Activated naive CD4-positive, alpha-beta T cell treated with anti-CD3 and anti-CD28 coated beads for 36 hours (primary cell): ENCODE measurements around the gene YY1AP1. TPM values are rescaled to one million over a fixed set of nuclear protein-coding genes. Genes with fewer than 3 reads are reported as not detected.
"Not testable (repeated sequence)": the region's sequence is repeated elsewhere in the genome, so short reads cannot be mapped to it uniquely, and the experiment has no call there.

ENCODE experiments used
- CTCF ChIA-PET: fragments of 350-600 bp; sonication (Branson Sonifier 250); formaldehyde crosslinking; loops from one replicate; lab custom pipeline; 2021; ENCODE audit warnings: antibody characterized with exemption; lab: Charles Lee
- DNase-seq: peaks from one replicate; pipeline ENCODE4 v3.0.0-alpha.2; 2020
- H3K27ac Mint-ChIP-seq: one replicate; pipeline ENCODE4 v1.8.0; 2021; ENCODE audit warnings: mild to moderate bottlenecking, mixed read lengths
- H3K27me3 Mint-ChIP-seq: one replicate; pipeline ENCODE4 v1.8.0; 2021; ENCODE audit warnings: low read depth, mixed read lengths
- H3K36me3 Mint-ChIP-seq: one replicate; pipeline ENCODE4 v1.8.0; 2021; ENCODE audit warnings: low read depth, mixed read lengths
- H3K4me1 Mint-ChIP-seq: one replicate; pipeline ENCODE4 v1.8.0; 2021; ENCODE audit warnings: low read depth, mixed read lengths
- H3K4me3 Mint-ChIP-seq: one replicate; pipeline ENCODE4 v1.8.0; 2021; ENCODE audit warnings: mild to moderate bottlenecking, moderate library complexity, mixed read lengths
- H3K9me3 Mint-ChIP-seq: one replicate; pipeline ENCODE4 v1.8.0; 2021; ENCODE audit warnings: mixed read lengths
- intact Hi-C: fragments of 100-400 bp; cut with micrococcal nuclease; formaldehyde crosslinking; loops from one replicate; pipeline ENCODE4 v1.15.1; 2023
- total RNA-seq, 2 experiments: library from RNA; stranded (reverse); gene quantifications; one replicate each; pipeline ENCODE4 v1.2.3, GENCODE V29; 2021

The YY1AP1 gene
- total RNA-seq, 2 experiments from 2014 or later: 54.8 to 59.5 TPM

DNA sequence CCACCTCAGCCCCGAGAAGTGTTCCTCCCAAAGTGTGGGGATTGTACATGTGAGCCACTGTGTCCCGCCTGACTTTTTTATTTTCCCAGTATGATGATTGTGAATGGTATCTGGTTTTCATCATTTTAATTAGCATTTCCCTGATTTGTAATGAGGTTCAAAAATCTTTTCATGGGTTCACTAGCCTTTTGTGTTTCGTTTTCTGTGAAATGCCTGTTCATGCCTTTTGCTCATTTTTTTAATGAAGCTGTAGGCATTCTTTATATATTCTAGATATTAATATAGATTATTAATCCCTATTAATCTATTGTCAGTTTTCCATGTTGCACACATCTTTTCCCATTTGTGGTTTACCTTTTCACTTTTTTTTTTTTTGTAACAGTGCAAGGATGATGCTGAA, 20.8 kb upstream of the YY1AP1 start:
- Mint-ChIP-seq H3K36me3 (peaks cover 14% of the 10 kb centered on the region), H3K4me1 (peaks cover 19% of the 10 kb centered on the region), H3K9me3 (no peaks in the 10 kb centered on the region), H3K27me3 (no peaks in the 10 kb centered on the region), H3K27ac (no peak overlapping the region), H3K4me3 (no peak overlapping the region)
- intact Hi-C loops: no loop called here
- no peak for DNase-seq
- CTCF ChIA-PET: no interaction called here

DNA sequence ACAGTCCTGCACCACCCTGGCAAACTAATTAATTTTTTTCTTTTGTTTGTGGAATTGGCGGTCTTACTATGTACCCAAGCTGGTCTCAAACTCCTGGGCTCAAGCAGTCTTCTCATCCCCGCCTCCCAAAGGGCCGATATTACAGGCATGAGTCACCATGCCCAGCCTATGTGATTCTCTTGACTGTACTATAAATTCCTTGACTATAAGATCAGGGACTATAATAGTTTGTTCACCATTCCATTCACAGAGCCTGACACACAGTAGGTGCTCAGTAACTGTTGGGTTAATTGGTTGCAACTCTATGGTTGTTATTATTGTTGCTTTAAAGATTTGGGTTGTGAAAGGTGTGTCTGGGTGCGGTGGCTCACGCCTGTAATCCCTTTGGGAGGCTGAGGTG, 17.6 kb upstream of the YY1AP1 start:
- peaks cover 5% of the 10 kb centered on the region for H3K36me3 Mint-ChIP-seq
- peaks cover 23% of the 10 kb centered on the region for H3K4me1 Mint-ChIP-seq
- no peak overlapping the region for H3K4me3 Mint-ChIP-seq
- no peak overlapping the region for H3K27ac Mint-ChIP-seq
- intact Hi-C loops: no loop called here
- no peaks in the 10 kb centered on the region for H3K9me3 Mint-ChIP-seq
- CTCF ChIA-PET: no interaction called here
- no peaks in the 10 kb centered on the region for H3K27me3 Mint-ChIP-seq
- DNase-seq: no peak

GRCh38 chr1:155704414-155704813, 15.8 kb upstream of the YY1AP1 start:
- H3K27me3 Mint-ChIP-seq, H3K36me3 Mint-ChIP-seq, CTCF ChIA-PET, H3K27ac Mint-ChIP-seq, DNase-seq, H3K4me3 Mint-ChIP-seq, H3K9me3 Mint-ChIP-seq, intact Hi-C loops: not testable (repeated sequence)
- H3K4me1 Mint-ChIP-seq: peaks cover 25% of the 10 kb centered on the region

- intact Hi-C loops: no loop called here
- no peaks in the 10 kb centered on the region for H3K9me3 Mint-ChIP-seq
- H3K27me3 Mint-ChIP-seq: no peaks in the 10 kb centered on the region
- DNase-seq: no peak
- no peak overlapping the region for H3K27ac Mint-ChIP-seq
- H3K36me3 Mint-ChIP-seq: peaks cover 5% of the 10 kb centered on the region
- CTCF ChIA-PET: no interaction called here
- no peak overlapping the region for H3K4me3 Mint-ChIP-seq
- peaks cover 28% of the 10 kb centered on the region for H3K4me1 Mint-ChIP-seq
These were observed 14.6 kb upstream of the YY1AP1 start for GRCh38 chr1:155703216-155703615.

DNA sequence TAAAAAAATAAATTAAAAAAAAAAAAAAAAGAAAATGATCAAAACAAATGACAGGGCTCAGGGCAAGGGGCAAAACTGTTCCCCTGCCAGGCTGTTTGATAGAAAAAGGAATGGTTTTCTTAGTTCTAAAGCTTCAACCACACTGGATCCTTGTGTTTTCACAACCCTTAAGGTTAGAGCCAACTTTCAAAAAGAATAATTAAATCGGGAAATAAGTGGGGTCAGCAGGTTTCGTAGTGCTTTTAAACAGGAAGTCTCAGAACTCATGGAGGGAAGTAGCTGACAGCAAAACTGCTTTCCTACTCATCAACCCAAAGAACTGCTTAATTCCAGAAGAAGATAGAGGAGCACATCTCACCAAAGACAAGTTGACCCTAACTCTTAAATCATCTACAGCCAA, 13.1 kb upstream of the YY1AP1 start:
- H3K36me3 Mint-ChIP-seq, CTCF ChIA-PET, H3K27me3 Mint-ChIP-seq, DNase-seq, H3K27ac Mint-ChIP-seq, H3K4me3 Mint-ChIP-seq, H3K9me3 Mint-ChIP-seq, intact Hi-C loops: not testable (repeated sequence)
- H3K4me1 Mint-ChIP-seq: peaks cover 28% of the 10 kb centered on the region

DNA sequence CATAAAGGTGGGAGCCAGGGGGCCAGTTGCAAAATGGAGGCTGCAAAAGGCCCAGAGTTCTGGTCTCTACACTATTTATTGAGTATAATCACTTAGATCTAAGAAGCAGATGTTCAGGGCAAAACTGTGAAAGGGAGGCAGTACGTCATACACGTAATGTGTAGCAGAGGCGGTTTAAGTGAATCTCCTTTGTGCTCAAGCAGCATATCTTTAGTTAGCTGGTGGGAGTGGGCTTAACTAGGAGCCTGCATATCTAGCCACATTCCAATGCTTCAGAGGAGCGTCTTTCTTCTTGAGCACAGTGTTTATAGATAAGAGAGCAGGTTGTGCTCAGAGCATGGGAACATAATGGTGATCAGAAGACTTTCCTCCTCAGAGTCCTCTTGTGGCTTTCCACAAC, 10.5 kb upstream of the YY1AP1 start:
- H3K4me3 Mint-ChIP-seq, H3K27me3 Mint-ChIP-seq, intact Hi-C loops, CTCF ChIA-PET, H3K27ac Mint-ChIP-seq, H3K9me3 Mint-ChIP-seq, DNase-seq, H3K36me3 Mint-ChIP-seq: not testable (repeated sequence)
- peaks cover 34% of the 10 kb centered on the region for H3K4me1 Mint-ChIP-seq

GRCh38 chr1:155698382-155699038, 9.9 kb upstream of the YY1AP1 start:
- H3K36me3 Mint-ChIP-seq: peaks cover 7% of the 10 kb centered on the region
- no peak overlapping the region for H3K4me3 Mint-ChIP-seq
- DNase-seq: no peak
- H3K27ac Mint-ChIP-seq: no peak overlapping the region
- H3K27me3 Mint-ChIP-seq: no peaks in the 10 kb centered on the region
- peaks cover 36% of the 10 kb centered on the region for H3K4me1 Mint-ChIP-seq
- intact Hi-C loops: no loop called here
- CTCF ChIA-PET: no interaction called here
- H3K9me3 Mint-ChIP-seq: no peaks in the 10 kb centered on the region

- H3K4me1 Mint-ChIP-seq: peaks cover 45% of the 10 kb centered on the region
- H3K4me3 Mint-ChIP-seq, H3K9me3 Mint-ChIP-seq, DNase-seq, H3K27me3 Mint-ChIP-seq, CTCF ChIA-PET, intact Hi-C loops, H3K27ac Mint-ChIP-seq: not testable (repeated sequence)
- peaks cover 14% of the 10 kb centered on the region for H3K36me3 Mint-ChIP-seq
These were observed 9.0 kb upstream of the YY1AP1 start for GRCh38 chr1:155697616-155698015.

- no peak for DNase-seq
- H3K9me3 Mint-ChIP-seq: no peaks in the 10 kb centered on the region
- CTCF ChIA-PET: no interaction called here
- intact Hi-C loops: no loop called here
- no peak overlapping the region for H3K4me3 Mint-ChIP-seq
- H3K4me1 Mint-ChIP-seq: peaks cover 46% of the 10 kb centered on the region
- no peaks in the 10 kb centered on the region for H3K27me3 Mint-ChIP-seq
- H3K36me3 Mint-ChIP-seq: peaks cover 16% of the 10 kb centered on the region
- no peak overlapping the region for H3K27ac Mint-ChIP-seq
These were observed 8.5 kb upstream of the YY1AP1 start for GRCh38 chr1:155697046-155697445.

DNA sequence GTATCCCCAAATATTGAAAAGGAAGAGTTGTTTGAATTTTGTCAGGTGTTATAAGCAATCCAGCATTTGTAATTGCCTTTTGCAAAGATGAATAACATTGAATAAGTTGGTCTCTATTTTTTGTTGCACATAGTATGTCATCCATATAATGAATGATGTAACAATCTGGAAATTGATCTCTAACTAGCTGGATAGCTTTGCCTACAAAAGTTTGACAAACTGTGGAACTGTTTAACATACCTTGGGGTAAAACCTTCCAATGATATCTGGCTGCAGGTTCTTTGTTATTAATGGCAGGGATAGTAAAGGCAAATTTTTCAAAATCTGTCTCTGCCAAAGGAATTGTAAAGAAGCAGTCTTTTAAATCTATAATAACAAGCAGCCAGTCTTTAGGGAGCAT, 8.0 kb upstream of the YY1AP1 start:
- CTCF ChIA-PET: no interaction called here

DNA sequence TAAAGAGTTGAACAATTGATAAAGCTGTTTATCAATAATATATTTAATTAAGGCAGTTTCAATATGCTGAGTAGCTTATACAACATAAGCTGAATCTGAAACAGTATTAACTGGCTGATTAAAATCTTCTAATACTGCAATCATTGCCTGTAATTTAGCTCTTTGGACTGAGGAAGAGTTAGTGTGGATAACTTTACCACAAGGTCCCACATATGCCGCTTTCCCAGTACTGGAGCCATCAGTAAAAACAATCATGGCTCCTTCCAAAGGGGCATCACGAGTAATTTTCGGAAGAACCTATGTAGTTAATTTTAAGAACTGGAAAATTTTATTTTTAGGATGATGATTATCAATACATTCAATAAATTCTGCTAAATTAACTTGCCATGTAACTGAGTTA, 7.0 kb upstream of the YY1AP1 start:
- H3K4me3 Mint-ChIP-seq: no peak overlapping the region
- H3K9me3 Mint-ChIP-seq: no peaks in the 10 kb centered on the region
- H3K27me3 Mint-ChIP-seq: no peaks in the 10 kb centered on the region
- peaks cover 59% of the 10 kb centered on the region for H3K4me1 Mint-ChIP-seq
- CTCF ChIA-PET: no interaction called here
- DNase-seq: no peak
- H3K36me3 Mint-ChIP-seq: peaks cover 29% of the 10 kb centered on the region
- intact Hi-C loops: no loop called here
- no peak overlapping the region for H3K27ac Mint-ChIP-seq

More for the DNA sequence above, 8.0 kb upstream of the YY1AP1 start:
- Mint-ChIP-seq H3K4me3 (no peak overlapping the region), H3K27me3 (no peaks in the 10 kb centered on the region), H3K27ac (no peak overlapping the region), H3K4me1 (peaks cover 51% of the 10 kb centered on the region), H3K36me3 (peaks cover 21% of the 10 kb centered on the region), H3K9me3 (no peaks in the 10 kb centered on the region)
- intact Hi-C loops: no loop called here
- DNase-seq: no peak

- intact Hi-C loops: no loop called here
- H3K4me3 Mint-ChIP-seq: no peak overlapping the region
- H3K27me3 Mint-ChIP-seq: no peaks in the 10 kb centered on the region
- no peak overlapping the region for H3K27ac Mint-ChIP-seq
- no peak for DNase-seq
- CTCF ChIA-PET: no interaction called here
- H3K36me3 Mint-ChIP-seq: peaks cover 33% of the 10 kb centered on the region
- H3K4me1 Mint-ChIP-seq: peaks cover 62% of the 10 kb centered on the region
- no peaks in the 10 kb centered on the region for H3K9me3 Mint-ChIP-seq
These were observed 6.5 kb upstream of the YY1AP1 start for GRCh38 chr1:155695072-155695471.

DNA sequence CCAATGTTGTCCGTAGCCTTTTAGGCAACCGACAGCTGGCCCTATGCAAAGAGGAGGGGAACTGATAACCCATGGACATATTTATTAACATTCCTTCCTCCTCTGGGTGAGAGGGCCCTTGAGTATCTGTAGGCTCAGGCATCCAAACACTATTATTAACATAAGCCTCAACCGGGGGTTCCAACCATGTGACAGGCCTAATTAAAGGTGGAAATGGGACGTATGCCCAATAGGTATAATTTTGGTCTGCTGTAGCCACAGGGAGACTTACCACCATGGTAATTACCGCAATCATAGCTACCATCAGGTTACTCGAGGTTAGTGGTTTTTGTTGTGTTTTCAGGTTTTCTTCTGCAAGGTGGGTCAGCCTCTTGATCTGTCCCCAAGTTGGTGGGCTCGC, 5.6 kb upstream of the YY1AP1 start:
- CTCF ChIA-PET: no interaction called here
- peaks cover 37% of the 10 kb centered on the region for H3K36me3 Mint-ChIP-seq

More for the DNA sequence above, 5.6 kb upstream of the YY1AP1 start:
- no peaks in the 10 kb centered on the region for H3K9me3 Mint-ChIP-seq
- no peaks in the 10 kb centered on the region for H3K27me3 Mint-ChIP-seq
- no peak for DNase-seq
- intact Hi-C loops: no loop called here
- H3K27ac Mint-ChIP-seq: no peak overlapping the region
- H3K4me3 Mint-ChIP-seq: no peak overlapping the region
- H3K4me1 Mint-ChIP-seq: peaks cover 69% of the 10 kb centered on the region
